Upper lobe of left lung (tissue), 6 donors: Measurements from ENCODE around the gene FGF7. TPM values are rescaled to one million over a fixed set of nuclear protein-coding genes. Genes with fewer than 3 reads are reported as not detected.

Experiments
- ATAC-seq, 2 donors: fragments of 200-7000 bp; cut with Tn5 transposase; one replicate each; pipeline ENCODE4 v1.9.1; 2022; ENCODE audit warnings: mild to moderate bottlenecking in 2 of 2, moderate library complexity in 2 of 2; ENCODE audit not compliant: low FRiP score in 2 of 2
- DNase-seq, 2 donors: peaks; one replicate each; pipeline ENCODE4 v3.0.0-alpha.2; 2019 to 2020
- H3K27ac ChIP-seq, 4 donors: fragments of 200-600 bp; sonication (generic); one replicate each; pipeline ENCODE4 v1.5.1; 2016 to 2019
- H3K27me3 ChIP-seq, 4 donors: fragments of 200-600 bp; sonication (generic); one replicate each; pipeline ENCODE4 v1.5.1; 2017 to 2019
- H3K36me3 ChIP-seq, 4 donors: fragments of 200-600 bp; sonication (generic); one replicate each; pipeline ENCODE4 v1.5.1; 2016 to 2019
- H3K4me1 ChIP-seq, 4 donors: fragments of 200-600 bp; sonication (generic); one replicate each; pipeline ENCODE4 v1.5.1; 2018 to 2019
- H3K4me3 ChIP-seq, 4 donors: fragments of 200-600 bp; sonication (generic); one replicate each; pipeline ENCODE4 v1.5.1; 2017 to 2019; ENCODE audit warnings: mild to moderate bottlenecking in 2 of 4, moderate library complexity in 1 of 4
- H3K9me3 ChIP-seq, 4 donors: fragments of 200-600 bp; sonication (generic); one replicate each; pipeline ENCODE4 v1.5.1; 2018 to 2019
- EP300 ChIP-seq, 4 donors: sonication (generic); formaldehyde crosslinking; IDR thresholded peaks; one replicate each; pipeline ENCODE4 v1.5.1; 2017; ENCODE audit warnings: antibody characterized with exemption in 4 of 4, control low read depth in 2 of 4
- POLR2A ChIP-seq, 4 donors: fragments of 450-650 bp; IDR thresholded peaks; one replicate each; pipeline ENCODE4 v1.5.1; 2016 to 2017; ENCODE audit warnings: antibody characterized with exemption in 4 of 4, mild to moderate bottlenecking in 2 of 4
- POLR2AphosphoS5 ChIP-seq, 2 donors: sonication (generic); formaldehyde crosslinking; IDR thresholded peaks; one replicate each; pipeline ENCODE4 v1.5.1; 2017; ENCODE audit warnings: antibody characterized with exemption in 2 of 2
- WGBS, 2 donors: methylation state at CpG; one replicate each; pipeline ENCODE4 v1.1.5; 2017 to 2018; 5-methylcytosine and 5-hydroxymethylcytosine counted together
- total RNA-seq, 6 donors: library from RNA; depleted of rRNA in 4 of 6; stranded (reverse); fragments of >200 nt in 4 of 6; gene quantifications; one replicate each; pipeline versions ENCODE4 v1.1.0 to v1.2.1, GENCODE V29; 2016 to 2021
- TF ChIP-seq, protein P1 (sequence below), 6 experiments: fragments of 450-650 bp in 4 of 6; fragments of 200-600 bp in 2 of 6; sonication (generic) in 2 of 6; IDR thresholded peaks; one replicate each; pipeline ENCODE4 v1.5.1; 2016 to 2019; ENCODE audit warnings: antibody characterized with exemption in 6 of 6
- donor health status: DM: no; HTN: no; CAD: no; lungs with moderate emphysema.
- donor health status: DM: no; HTN: yes; CAD: no; lungs with severe emphysema.

The FGF7 gene
- total RNA-seq, 6 donors from 2014 or later: 7.2 to 33.7 (median 9.4) TPM

DNA sequence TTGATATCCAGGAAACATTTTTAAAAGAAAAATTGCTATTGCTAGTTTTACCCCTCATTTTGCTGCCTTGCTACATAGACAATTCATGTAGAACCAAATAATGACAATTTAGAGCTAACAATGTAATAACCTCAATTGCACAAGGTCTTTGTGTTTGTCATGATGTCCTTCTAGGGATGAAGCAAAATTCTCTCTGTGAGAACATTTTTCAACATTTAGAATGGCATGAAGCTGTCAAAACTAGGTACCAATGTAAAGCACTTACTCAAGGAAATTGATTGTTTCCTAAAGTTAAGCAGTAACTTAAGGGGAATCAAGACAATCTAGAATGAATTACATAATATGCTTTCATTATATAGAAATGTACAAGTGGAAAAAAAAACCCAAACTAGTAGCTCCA is 7.9 kb upstream of the FGF7 start:
- no peaks in the 10 kb centered on the region for H3K27me3 ChIP-seq
- ATAC-seq (no peak), DNase-seq (no peak)
- H3K36me3 ChIP-seq: no peaks in the 10 kb centered on the region
- no peak overlapping the region for H3K27ac ChIP-seq
- no peak for TF ChIP-seq POLR2AphosphoS5 (IDR thresholded peaks at IDR 0.05)
- no peak for TF ChIP-seq EP300 (IDR thresholded peaks at IDR 0.05)
- TF ChIP-seq, protein P1, sequence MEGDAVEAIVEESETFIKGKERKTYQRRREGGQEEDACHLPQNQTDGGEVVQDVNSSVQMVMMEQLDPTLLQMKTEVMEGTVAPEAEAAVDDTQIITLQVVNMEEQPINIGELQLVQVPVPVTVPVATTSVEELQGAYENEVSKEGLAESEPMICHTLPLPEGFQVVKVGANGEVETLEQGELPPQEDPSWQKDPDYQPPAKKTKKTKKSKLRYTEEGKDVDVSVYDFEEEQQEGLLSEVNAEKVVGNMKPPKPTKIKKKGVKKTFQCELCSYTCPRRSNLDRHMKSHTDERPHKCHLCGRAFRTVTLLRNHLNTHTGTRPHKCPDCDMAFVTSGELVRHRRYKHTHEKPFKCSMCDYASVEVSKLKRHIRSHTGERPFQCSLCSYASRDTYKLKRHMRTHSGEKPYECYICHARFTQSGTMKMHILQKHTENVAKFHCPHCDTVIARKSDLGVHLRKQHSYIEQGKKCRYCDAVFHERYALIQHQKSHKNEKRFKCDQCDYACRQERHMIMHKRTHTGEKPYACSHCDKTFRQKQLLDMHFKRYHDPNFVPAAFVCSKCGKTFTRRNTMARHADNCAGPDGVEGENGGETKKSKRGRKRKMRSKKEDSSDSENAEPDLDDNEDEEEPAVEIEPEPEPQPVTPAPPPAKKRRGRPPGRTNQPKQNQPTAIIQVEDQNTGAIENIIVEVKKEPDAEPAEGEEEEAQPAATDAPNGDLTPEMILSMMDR (IDR thresholded peaks at IDR 0.05): no peak
- no peak for TF ChIP-seq POLR2A (IDR thresholded peaks at IDR 0.05)
- no peaks in the 10 kb centered on the region for H3K9me3 ChIP-seq
- H3K4me1 ChIP-seq: no peaks in the 10 kb centered on the region
- H3K4me3 ChIP-seq: no peak overlapping the region

DNA sequence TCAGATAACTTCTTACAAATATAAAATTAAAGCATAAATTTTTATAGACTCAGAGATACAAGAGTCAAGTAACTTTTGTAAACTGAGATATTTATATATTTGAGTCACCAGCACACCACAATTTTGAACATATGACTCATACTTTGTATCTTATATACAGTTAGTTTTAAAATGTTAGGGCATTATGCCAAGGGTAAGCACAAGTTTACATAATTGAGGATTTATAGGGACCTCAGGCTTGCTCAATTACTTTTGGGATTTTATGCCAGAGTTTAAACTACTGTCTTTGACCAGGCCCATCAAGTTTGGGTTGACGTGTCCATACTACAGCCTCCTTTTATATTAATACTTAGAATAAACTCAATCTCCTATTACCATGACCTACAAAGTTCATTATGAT is 7.4 kb upstream of the FGF7 start:
- DNase-seq (no peak), ATAC-seq (no peak)
- H3K27ac ChIP-seq: no peak overlapping the region
- no peaks in the 10 kb centered on the region for H3K36me3 ChIP-seq
- no peaks in the 10 kb centered on the region for H3K27me3 ChIP-seq
- no peaks in the 10 kb centered on the region for H3K4me1 ChIP-seq
- no peak for TF ChIP-seq EP300 (IDR thresholded peaks at IDR 0.05)
- TF ChIP-seq, protein P1 (IDR thresholded peaks at IDR 0.05): no peak
- H3K4me3 ChIP-seq: no peak overlapping the region
- no peaks in the 10 kb centered on the region for H3K9me3 ChIP-seq
- 84 to 94% methylated on average over 1 of the region's 1 CpG for whole genome bisulfite sequencing, 2 donors

DNA sequence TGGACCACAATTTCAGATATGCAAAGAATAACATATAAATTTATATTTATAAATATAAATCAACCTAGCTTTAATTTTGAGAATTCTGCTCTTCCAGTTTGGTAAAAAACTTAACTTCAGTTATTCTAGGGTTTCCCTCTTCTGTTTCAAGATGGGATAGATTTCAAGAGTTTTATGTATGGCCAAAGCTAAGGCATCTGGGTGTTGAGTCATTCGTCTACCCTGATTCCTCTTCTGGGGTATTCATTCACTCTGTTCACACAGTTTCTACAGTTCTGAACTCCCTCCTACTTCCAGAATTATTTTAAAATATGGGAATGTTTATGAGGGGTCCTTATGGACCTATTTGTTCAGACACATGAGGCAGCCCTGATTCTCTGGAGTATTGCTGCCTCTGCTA is 4.2 kb upstream of the FGF7 start:
- ATAC-seq: no peak
- 90 to 93% methylated on average over 1 of the region's 1 CpG for WGBS, 2 donors

DNA sequence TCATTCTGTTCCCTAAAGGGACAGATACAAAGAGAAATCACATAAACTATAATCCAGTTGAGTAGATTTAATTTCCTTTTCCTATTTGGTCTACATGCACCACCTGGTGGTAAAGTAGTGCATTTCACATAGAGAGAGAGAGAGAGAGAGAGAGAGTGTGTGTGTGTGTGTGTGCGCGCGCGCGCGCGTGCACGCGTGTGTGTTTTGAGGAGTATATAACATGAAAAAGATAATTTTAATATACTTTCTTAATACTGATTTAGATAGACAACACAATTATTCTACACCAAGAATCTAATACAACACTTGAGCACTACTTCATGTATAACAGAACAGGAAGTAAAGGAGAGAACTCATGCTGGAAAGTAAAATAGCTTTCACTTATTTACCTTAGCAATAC is 1.1 kb upstream of the FGF7 start:
- H3K27ac ChIP-seq: no peak overlapping the region
- H3K9me3 ChIP-seq: no peaks in the 10 kb centered on the region
- no peaks in the 10 kb centered on the region for H3K36me3 ChIP-seq
- H3K4me1 ChIP-seq: no peaks in the 10 kb centered on the region
- TF ChIP-seq POLR2A (IDR thresholded peaks at IDR 0.05) (no peak), POLR2AphosphoS5 (IDR thresholded peaks at IDR 0.05) (no peak), EP300 (IDR thresholded peaks at IDR 0.05) (no peak)
- TF ChIP-seq, protein P1 (IDR thresholded peaks at IDR 0.05): peak; percentile 70 to 91 (median 79)
- 15 to 21% methylated on average over 9 of the region's 9 CpGs for WGBS, 2 donors
- peak; percentile 86 to 87 for ATAC-seq
- DNase-seq: peak in 1 of 2 donors; percentile 93
- no peaks in the 10 kb centered on the region for H3K27me3 ChIP-seq
- H3K4me3 ChIP-seq: peak overlapping the region in 2 of 4 donors; percentile 27 to 36

More for the DNA sequence above, 4.2 kb upstream of the FGF7 start:
- Histone ChIP-seq H3K27ac (no peak overlapping the region), H3K4me1 (no peaks in the 10 kb centered on the region), H3K4me3 (no peak overlapping the region), H3K9me3 (no peaks in the 10 kb centered on the region), H3K27me3 (no peaks in the 10 kb centered on the region), H3K36me3 (no peaks in the 10 kb centered on the region)
- TF ChIP-seq, protein P1 (IDR thresholded peaks at IDR 0.05): no peak
- TF ChIP-seq EP300 (IDR thresholded peaks at IDR 0.05) (no peak), POLR2A (IDR thresholded peaks at IDR 0.05) (no peak), POLR2AphosphoS5 (IDR thresholded peaks at IDR 0.05) (no peak)
- no peak for DNase-seq

DNA sequence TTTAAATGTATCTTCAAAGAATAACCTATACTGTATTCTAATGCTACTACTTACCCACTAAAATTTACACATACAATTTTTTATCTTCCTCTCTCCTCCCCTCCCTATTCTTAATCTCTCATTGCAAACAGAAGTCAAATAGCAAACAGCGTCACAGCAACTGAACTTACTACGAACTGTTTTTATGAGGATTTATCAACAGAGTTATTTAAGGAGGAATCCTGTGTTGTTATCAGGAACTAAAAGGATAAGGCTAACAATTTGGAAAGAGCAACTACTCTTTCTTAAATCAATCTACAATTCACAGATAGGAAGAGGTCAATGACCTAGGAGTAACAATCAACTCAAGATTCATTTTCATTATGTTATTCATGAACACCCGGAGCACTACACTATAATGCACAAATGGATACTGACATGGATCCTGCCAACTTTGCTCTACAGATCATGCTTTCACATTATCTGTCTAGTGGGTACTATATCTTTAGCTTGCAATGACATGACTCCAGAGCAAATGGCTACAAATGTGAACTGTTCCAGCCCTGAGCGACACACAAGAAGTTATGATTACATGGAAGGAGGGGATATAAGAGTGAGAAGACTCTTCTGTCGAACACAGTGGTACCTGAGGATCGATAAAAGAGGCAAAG is 984 bp downstream of the FGF7 start:
- Histone ChIP-seq H3K4me3 (peak overlapping the region in 3 of 4 donors; percentile 17 to 35 (median 35)), H3K9me3 (no peaks in the 10 kb centered on the region), H3K36me3 (no peaks in the 10 kb centered on the region), H3K27me3 (no peaks in the 10 kb centered on the region), H3K4me1 (no peaks in the 10 kb centered on the region), H3K27ac (peak overlapping the region in 2 of 4 donors; percentile 5 to 16)
- 69 to 76% methylated on average over 6 of the region's 6 CpGs for WGBS, 2 donors
- TF ChIP-seq POLR2AphosphoS5 (IDR thresholded peaks at IDR 0.05) (no peak), POLR2A (IDR thresholded peaks at IDR 0.05) (no peak), EP300 (IDR thresholded peaks at IDR 0.05) (no peak)
- TF ChIP-seq, protein P1 (IDR thresholded peaks at IDR 0.05): no peak
- no peak for DNase-seq
- ATAC-seq: no peak
